ENCODE data around the gene RBM8A. TPM values are rescaled to one million over a fixed set of nuclear protein-coding genes. Genes with fewer than 3 reads are reported as not detected.

The RBM8A gene
- polyA plus RNA-seq, 1 of the 3 experiments (the other 2 are of a cell fraction), result 236 TPM

DNA sequence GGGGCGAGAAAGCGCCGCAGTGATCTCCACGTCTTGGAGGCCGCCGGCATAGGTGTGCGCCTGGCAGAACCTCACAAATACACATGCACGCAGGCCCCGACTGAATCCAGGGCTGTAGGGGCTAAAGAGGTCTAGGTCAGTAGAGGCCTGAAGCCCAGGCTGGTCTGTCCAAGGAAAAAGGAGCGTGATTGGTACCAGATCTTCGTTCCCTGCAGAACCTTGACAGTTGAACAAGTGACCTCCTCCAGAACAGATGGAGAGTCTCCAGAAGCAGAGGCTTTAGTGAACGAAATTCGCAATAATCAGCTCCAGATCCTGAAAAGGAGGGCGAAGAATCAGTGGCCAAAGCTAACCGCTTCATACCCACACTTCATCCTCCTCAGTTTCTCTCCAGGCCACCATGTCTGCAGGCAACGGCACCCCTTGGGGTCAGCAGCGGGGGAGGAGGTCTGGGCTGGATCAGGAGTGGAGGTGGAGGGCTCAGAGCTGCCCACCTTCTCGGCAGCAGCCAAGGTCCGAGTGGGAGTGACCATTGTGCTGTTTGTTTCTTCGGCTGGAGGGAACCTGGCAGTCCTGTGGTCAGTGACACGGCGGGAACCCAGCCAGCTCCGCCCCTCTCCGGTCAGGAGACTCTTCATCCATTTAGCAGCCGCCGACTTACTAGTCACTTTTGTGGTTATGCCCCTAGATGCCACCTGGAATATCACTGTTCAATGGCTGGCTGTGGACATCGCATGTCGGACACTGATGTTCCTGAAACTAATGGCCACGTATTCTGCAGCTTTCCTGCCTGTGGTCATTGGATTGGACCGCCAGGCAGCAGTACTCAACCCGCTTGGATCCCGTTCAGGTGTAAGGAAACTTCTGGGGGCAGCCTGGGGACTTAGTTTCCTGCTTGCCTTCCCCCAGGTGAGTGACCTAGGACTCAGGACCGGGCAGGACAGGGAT lies 8.0 kb downstream of the RBM8A start:
- peak overlapping the region; percentile 91 for H3K4me2 ChIP-seq
- ChIA-PET POLR2A (interaction anchor here (1.0 to 2.3 kb wide), 3 partner anchors 9 to 45 kb away, joined by 7 to 19 read pairs (median 10); partner anchors contain the start of genes ANKRD34A, LIX1L, POLR3GL and RBM8A), CTCF (interaction anchor here (0.6 to 16.4 kb wide), 7 partner anchors 9 to 59 kb away, joined by 3 to 281 read pairs (median 5); partner anchors contain the start of genes ITGA10, LIX1L and RBM8A)
- WGBS (ENCODE audit: low lambda C conversion rate), result 7% methylated on average over 32 of the region's 33 CpGs
- H2AFZ ChIP-seq (ENCODE audit: low read depth), result peak overlapping the region; percentile 86
- no peaks in the 10 kb centered on the region for H3K9me2 ChIP-seq
- H3K4me1 ChIP-seq (ENCODE audit: control insufficient read depth in 1 of 2, insufficient read depth in 2 of 2, low read depth in 1 of 2, low read length in 1 of 2), result peaks cover 0 to 18% of the 10 kb centered on the region in 2 experiments; a peak in 2 of 4 replicates
- peak; percentile 73 for DNase-seq
- H3F3A ChIP-seq (replicated peaks; ENCODE audit: insufficient read depth), result peaks cover 33% of the 10 kb centered on the region
- peak overlapping the region; percentile 83 to 86 for H3K4me3 ChIP-seq (ENCODE audit: low read depth in 2 of 2, low read length in 1 of 2)
- peak overlapping the region; percentile 85 to 95 for H3K27ac ChIP-seq (ENCODE audit: low read depth in 2 of 2, low read length in 1 of 2)
- H3K27me3 ChIP-seq (ENCODE audit: insufficient read depth), result no peaks in the 10 kb centered on the region
- TF ChIP-seq MXI1 (IDR thresholded peaks at IDR 0.05; ENCODE audit: low read depth, low read length), result peak; percentile 0; the same call in 1 of the 2 replicates
- TF ChIP-seq SIN3A (IDR thresholded peaks at IDR 0.05; ENCODE audit: borderline replicate concordance, low read depth, low read length), result 0 out of 2 replicates have a peak, but pooled peaks have one; percentile 9
- TF ChIP-seq, protein P1, sequence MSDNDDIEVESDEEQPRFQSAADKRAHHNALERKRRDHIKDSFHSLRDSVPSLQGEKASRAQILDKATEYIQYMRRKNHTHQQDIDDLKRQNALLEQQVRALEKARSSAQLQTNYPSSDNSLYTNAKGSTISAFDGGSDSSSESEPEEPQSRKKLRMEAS (IDR thresholded peaks at IDR 0.05; ENCODE audit: low read depth), result peak; percentile 7; the same call in 1 of the 2 replicates
- TF ChIP-seq MEF2A (IDR thresholded peaks at IDR 0.05; ENCODE audit: borderline replicate concordance, low read depth), result no peak
- no peak; the same call in 1 of the 2 replicates for TF ChIP-seq NFIC (IDR thresholded peaks at IDR 0.05; ENCODE audit: borderline replicate concordance)
- TF ChIP-seq, protein P2, sequence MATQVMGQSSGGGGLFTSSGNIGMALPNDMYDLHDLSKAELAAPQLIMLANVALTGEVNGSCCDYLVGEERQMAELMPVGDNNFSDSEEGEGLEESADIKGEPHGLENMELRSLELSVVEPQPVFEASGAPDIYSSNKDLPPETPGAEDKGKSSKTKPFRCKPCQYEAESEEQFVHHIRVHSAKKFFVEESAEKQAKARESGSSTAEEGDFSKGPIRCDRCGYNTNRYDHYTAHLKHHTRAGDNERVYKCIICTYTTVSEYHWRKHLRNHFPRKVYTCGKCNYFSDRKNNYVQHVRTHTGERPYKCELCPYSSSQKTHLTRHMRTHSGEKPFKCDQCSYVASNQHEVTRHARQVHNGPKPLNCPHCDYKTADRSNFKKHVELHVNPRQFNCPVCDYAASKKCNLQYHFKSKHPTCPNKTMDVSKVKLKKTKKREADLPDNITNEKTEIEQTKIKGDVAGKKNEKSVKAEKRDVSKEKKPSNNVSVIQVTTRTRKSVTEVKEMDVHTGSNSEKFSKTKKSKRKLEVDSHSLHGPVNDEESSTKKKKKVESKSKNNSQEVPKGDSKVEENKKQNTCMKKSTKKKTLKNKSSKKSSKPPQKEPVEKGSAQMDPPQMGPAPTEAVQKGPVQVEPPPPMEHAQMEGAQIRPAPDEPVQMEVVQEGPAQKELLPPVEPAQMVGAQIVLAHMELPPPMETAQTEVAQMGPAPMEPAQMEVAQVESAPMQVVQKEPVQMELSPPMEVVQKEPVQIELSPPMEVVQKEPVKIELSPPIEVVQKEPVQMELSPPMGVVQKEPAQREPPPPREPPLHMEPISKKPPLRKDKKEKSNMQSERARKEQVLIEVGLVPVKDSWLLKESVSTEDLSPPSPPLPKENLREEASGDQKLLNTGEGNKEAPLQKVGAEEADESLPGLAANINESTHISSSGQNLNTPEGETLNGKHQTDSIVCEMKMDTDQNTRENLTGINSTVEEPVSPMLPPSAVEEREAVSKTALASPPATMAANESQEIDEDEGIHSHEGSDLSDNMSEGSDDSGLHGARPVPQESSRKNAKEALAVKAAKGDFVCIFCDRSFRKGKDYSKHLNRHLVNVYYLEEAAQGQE (IDR thresholded peaks at IDR 0.05; ENCODE audit: low read depth, low read length), result no peak
- no peak for TF ChIP-seq GATA2 (CRISPR knock-in tag; IDR thresholded peaks at IDR 0.05)
- no peak for TF ChIP-seq RXRA (IDR thresholded peaks at IDR 0.05; ENCODE audit: borderline replicate concordance, low read depth)
- H3K9me3 ChIP-seq, result no peaks in the 10 kb centered on the region
- peaks cover 19% of the 10 kb centered on the region for H3K79me2 ChIP-seq (ENCODE audit: insufficient read depth)
- H3K36me3 ChIP-seq (replicated peaks in 1 of 2; ENCODE audit: control insufficient read depth in 1 of 2, insufficient read depth in 2 of 2, low read length in 1 of 2), result peaks cover 26 to 35% of the 10 kb centered on the region in 2 experiments
- H4K20me1 ChIP-seq (ENCODE audit: insufficient read depth), result no peaks in the 10 kb centered on the region
- H3K9ac ChIP-seq, result peak overlapping the region; percentile 80

Measured in SK-N-SH (cell line).